Measurements from ENCODE around the gene LSM7.

LSM7 gene

DNA sequence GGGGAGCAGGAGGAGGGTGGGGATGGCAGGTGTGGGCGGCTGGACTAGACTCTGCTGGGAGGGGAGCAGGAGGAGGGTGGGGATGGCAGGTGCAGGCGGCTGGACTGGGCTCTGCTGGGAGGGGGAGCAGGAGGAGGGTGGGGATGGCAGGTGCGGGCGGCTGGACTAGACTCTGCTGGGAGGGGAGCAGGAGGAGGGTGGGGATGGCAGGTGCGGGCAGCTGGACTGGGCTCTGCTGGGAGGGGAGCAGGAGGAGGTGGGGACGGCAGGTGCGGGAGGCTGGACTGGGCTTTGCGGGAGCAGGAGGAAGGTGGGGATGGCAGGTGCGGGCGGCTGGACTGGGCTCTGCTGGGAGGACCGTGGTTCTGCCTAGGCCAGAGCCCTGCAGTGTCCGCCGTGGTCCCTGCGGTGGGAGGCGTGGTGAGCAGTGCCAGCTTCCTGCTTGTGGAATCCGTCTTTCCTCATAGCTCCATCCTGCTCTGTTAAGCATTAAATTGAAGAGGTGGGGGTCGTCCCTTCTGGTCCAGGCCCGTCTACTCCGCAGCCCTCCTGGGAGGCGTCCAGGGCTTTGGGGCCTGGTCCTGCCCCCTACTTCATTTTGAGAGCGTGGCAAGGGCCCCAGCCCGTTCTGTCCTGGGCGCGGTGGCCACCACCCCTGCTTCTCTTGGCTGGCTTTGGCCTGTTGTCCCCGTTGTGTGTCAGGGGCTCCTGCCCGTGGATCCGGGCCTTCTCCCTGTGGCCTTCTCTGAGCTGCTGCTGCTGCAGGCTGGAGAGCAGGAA, 4.8 kb upstream of the LSM7 start:
- Mint-ChIP-seq H3K27me3 (ENCODE audit: low read depth, poor library complexity) (peaks cover 2% of the 10 kb centered on the region), H3K27ac (peak overlapping the region; percentile 75)
- DNase-seq = no peak

DNA sequence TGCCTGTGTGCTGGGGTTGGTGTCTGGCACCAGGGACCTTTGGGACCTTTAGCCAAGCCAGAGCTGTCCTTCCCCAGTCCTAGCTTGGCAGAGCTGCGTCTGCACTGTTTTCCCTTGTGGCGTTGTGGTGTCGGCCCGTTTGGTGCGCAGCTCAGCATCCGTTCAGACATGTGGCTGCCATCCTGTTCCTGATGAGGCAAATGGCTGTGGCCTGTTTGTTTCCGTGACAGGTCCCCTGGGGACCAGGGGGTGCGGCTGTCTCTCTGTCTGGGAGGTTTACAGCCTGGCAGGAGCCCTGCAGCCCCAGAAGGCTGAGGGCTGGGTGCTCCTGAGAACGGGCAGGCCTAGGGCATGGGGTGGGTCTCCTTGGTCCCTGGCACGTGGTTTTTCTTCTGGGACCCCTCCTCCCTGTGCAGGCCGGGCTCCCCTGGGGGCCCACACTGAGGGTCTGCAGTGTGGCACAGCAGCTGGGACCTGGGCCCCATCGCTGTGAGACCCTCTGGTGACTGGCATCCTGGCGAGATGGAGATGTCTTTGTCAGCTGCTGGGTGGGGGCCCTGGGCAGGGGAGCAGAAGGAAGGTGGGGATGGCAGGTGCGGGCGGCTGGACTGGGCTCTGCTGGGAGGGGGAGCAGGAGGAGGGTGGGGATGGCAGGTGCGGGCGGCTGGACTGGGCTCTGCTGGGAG, 4.1 kb upstream of the LSM7 start:
- H3K36me3 Mint-ChIP-seq (ENCODE audit: low read depth) = peaks cover 9% of the 10 kb centered on the region
- no peak overlapping the region for H3K27ac Mint-ChIP-seq
- peak overlapping the region; percentile 18 for H3K4me3 Mint-ChIP-seq
- peaks cover 2% of the 10 kb centered on the region for H3K27me3 Mint-ChIP-seq (ENCODE audit: low read depth, poor library complexity)
- DNase-seq = no peak
- H3K4me1 Mint-ChIP-seq = peaks cover 73% of the 10 kb centered on the region
- H3K9me3 Mint-ChIP-seq = no peaks in the 10 kb centered on the region
- TF ChIP-seq, protein P1, sequence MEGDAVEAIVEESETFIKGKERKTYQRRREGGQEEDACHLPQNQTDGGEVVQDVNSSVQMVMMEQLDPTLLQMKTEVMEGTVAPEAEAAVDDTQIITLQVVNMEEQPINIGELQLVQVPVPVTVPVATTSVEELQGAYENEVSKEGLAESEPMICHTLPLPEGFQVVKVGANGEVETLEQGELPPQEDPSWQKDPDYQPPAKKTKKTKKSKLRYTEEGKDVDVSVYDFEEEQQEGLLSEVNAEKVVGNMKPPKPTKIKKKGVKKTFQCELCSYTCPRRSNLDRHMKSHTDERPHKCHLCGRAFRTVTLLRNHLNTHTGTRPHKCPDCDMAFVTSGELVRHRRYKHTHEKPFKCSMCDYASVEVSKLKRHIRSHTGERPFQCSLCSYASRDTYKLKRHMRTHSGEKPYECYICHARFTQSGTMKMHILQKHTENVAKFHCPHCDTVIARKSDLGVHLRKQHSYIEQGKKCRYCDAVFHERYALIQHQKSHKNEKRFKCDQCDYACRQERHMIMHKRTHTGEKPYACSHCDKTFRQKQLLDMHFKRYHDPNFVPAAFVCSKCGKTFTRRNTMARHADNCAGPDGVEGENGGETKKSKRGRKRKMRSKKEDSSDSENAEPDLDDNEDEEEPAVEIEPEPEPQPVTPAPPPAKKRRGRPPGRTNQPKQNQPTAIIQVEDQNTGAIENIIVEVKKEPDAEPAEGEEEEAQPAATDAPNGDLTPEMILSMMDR (IDR thresholded peaks at IDR 0.05) = no peak

More for the DNA sequence above, 4.8 kb upstream of the LSM7 start:
- Mint-ChIP-seq H3K4me1 (peaks cover 71% of the 10 kb centered on the region), H3K9me3 (no peaks in the 10 kb centered on the region), H3K36me3 (ENCODE audit: low read depth) (peaks cover 9% of the 10 kb centered on the region), H3K4me3 (peak overlapping the region; percentile 7)
- TF ChIP-seq, protein P1 (IDR thresholded peaks at IDR 0.05) = no peak

DNA sequence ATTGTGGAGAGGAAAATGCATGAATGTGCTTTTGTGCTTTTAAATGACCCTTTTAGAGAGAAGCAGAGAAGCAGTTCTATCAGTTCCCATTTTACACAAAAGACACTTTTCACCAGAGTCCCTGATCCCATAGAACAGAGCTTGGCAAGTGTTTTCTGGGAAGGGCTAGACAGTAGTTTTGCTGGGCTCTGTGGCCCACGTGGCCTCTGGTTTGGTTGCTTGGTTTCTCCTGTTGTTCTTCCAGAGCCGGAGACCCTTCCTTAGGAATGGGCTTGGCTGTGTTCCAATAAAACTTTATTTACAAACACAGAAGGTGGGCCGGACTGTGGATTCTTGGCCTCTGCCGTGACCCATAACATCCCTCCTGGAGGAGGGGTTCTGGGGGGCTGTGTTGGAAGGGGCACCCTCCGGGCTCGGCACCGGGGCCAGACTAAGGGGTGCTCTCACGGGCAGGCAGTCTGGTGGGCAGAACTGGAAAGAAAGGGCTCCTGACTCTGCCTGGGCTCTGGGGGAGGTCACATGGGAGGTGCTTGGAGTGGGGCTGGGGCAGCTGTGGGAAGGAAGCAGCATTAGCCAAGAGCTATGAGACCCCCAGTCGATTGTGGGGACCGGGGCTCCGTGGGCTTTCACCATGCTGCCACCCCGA, 3.3 kb upstream of the LSM7 start:
- no peak for DNase-seq
- H3K4me1 Mint-ChIP-seq = peaks cover 73% of the 10 kb centered on the region
- peak overlapping the region; percentile 94 for H3K4me3 Mint-ChIP-seq
- H3K27me3 Mint-ChIP-seq (ENCODE audit: low read depth, poor library complexity) = peaks cover under 1% of the 10 kb centered on the region
- peaks cover 9% of the 10 kb centered on the region for H3K36me3 Mint-ChIP-seq (ENCODE audit: low read depth)
- TF ChIP-seq, protein P1 (IDR thresholded peaks at IDR 0.05) = no peak
- no peaks in the 10 kb centered on the region for H3K9me3 Mint-ChIP-seq
- peak overlapping the region; percentile 97 for H3K27ac Mint-ChIP-seq

DNA sequence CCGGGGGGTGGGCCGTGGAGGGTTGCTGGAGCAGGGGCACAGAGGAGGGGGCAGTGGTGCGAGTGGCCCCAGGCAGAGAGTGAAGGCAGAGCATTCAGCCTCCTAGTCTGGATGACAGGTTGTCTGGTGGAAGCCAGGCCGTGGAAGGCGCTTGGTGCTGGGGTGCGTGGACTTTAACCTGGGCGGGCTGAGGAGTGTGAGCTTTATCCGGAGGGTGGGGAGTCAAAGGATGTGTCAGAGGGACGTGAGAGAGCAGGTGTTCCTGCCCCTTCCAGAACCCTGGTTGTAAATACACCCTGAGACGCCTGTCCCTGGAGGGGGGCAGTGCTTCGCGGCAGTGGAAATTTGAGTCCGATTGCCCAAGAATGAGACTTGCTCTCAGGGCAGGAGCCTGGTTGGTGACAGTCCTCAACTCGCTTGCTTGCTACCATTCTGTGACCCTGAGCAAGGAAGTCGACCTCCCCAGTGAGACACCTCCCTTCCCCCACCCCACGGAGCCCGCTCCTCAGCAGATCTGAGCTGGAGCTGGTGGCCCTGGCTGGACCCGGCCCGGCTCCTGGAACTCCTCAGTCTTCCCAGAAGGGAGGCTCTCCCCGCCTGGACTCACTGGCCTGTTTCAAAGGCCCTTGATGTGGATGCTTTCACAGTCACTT, 2.4 kb upstream of the LSM7 start:
- Mint-ChIP-seq H3K4me3 (peak overlapping the region; percentile 94), H3K36me3 (ENCODE audit: low read depth) (peaks cover 10% of the 10 kb centered on the region), H3K27me3 (ENCODE audit: low read depth, poor library complexity) (no peaks in the 10 kb centered on the region), H3K4me1 (peaks cover 73% of the 10 kb centered on the region), H3K9me3 (no peaks in the 10 kb centered on the region), H3K27ac (peak overlapping the region; percentile 97)
- peak; percentile 54 for DNase-seq
- TF ChIP-seq, protein P1 (IDR thresholded peaks at IDR 0.05) = no peak

DNA sequence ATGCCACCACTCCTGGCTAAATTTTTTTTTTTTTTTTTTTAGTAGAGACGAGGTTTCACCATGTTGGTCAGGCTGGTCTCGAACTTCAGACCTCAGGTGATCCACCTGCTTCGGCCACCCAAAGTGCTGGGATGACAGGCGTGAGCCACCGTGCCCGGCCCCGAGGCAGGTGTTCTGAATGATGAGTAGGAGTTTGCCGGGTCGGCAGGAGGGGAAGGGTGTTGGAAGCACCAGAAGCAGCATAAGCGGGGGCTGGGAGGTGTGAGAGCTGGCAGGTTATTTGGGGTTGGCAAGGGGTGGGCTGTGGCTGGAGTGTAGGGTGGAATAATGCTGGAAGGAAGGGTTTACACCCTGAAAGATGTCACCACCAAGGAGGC, 1.9 kb upstream of the LSM7 start:
- peak overlapping the region; percentile 97 for H3K27ac Mint-ChIP-seq
- H3K9me3 Mint-ChIP-seq = no peaks in the 10 kb centered on the region
- no peak for DNase-seq
- TF ChIP-seq, protein P1 (IDR thresholded peaks at IDR 0.05) = no peak
- peaks cover 7% of the 10 kb centered on the region for H3K36me3 Mint-ChIP-seq (ENCODE audit: low read depth)
- peak overlapping the region; percentile 94 for H3K4me3 Mint-ChIP-seq
- H3K4me1 Mint-ChIP-seq = peaks cover 76% of the 10 kb centered on the region
- no peaks in the 10 kb centered on the region for H3K27me3 Mint-ChIP-seq (ENCODE audit: low read depth, poor library complexity)

Measured in nephron progenitor cell (in vitro differentiated cells).